ENCODE data around the gene ZMYND19. TPM values are rescaled to one million over a fixed set of nuclear protein-coding genes. Genes with fewer than 3 reads are reported as not detected.

ZMYND19 gene
- total RNA-seq (2022; extraction: Qiagen RNA extraction) = 46.4 to 66.3 TPM (median 59.1 TPM) in 5 replicates

DNA sequence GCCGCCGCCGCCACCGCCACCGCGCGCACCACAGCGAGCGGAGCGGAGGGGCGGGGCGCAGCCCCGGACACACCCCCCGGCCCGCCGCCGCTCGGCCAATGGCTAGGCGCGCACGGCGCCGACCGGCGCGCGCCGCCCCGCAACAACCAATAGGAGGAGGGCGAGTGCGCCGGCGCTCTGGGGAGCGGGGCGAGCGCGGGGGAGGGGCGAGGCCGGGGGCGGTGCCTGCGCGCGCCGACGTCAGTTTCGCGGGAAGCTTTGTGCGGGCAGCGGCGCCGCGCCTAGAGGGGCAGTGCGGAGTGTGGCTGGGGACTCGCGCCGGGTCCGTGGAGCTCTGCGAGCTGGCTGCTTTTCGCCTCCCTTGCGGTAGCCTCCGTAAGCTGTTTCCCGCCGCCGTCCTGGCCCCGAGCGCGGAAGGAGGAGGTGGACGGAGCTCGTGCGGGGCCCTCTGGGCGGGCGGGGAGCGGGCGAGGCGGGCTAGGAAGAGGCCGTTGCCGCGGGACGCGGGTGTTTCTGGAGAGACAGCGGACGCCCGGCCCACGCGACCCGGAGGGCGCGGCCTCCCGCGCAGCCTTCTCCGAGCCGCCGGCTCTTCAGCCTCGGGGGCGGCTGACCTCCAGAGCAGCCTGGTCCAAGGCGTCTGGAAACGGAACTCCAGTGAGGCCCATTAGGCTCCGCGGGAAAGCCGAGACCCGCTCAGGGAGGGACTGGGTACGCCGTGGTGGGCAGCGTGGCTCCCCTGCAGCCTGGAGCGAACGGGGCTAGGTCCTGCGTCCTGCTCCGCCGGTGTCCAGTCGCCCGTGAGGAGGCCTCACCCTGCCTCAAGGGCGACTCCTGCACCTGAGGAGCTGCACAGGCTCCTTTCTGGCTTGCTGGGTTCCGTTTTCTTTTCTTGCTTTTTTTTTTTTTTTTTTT is at the start of gene ZMYND19:
ZMYND19 (minus strand) TSS at position 44 of the 915 bp plus-strand sequence. CDS start 249 bp downstream, outside the sequence.

DNA sequence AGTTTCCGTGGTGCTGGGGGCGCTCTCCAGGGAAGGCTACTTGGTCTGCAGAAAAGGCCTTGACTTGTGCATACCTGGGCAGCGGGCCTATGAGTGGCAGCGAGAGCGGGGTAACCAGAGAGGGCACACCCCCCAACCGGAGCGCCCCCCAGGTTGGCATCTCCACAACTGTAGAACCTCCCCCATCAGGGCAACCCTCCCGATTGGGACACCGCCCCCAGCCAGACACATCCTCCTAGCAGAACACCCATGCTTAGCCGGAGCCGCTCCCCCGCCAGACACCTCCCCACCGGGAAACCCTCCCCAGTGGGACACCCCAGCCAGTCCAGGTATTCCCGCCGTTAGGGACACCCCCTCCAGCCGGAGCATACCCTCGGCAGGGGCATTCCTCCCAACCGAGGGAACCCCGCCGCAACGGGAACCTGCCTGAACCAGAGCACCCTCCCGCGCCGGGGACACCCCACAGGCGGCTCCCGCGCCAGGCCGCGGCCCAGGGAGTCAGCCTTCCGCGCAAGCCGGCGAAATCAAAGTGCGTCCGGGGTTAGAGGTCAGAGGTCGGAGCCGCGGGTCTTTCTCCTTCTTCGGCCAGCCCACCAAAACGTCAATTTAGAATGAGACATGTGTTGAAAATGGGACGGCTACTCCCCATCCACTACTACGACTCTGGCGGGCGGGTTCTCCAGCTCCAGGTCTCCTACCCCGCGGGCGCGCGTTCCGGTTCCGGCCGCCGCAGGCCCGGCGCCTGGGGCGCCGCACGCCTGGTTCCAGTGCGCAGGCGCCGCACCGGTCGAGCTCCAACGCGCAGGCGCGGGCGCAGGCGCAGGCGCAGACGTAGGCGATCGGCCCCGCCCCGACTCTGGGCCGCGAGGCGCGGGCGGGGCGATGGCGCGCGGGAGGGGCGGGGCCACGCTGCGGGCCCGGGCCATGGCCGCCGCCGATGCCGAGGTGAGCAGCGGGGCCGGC is 28.1 kb upstream of the ZMYND19 start, which contains the start of gene EHMT1:
EHMT1 (plus strand) TSS at position 901 of the 963 bp plus-strand sequence; CDS start at position 925, 24 bp downstream.

DNA sequence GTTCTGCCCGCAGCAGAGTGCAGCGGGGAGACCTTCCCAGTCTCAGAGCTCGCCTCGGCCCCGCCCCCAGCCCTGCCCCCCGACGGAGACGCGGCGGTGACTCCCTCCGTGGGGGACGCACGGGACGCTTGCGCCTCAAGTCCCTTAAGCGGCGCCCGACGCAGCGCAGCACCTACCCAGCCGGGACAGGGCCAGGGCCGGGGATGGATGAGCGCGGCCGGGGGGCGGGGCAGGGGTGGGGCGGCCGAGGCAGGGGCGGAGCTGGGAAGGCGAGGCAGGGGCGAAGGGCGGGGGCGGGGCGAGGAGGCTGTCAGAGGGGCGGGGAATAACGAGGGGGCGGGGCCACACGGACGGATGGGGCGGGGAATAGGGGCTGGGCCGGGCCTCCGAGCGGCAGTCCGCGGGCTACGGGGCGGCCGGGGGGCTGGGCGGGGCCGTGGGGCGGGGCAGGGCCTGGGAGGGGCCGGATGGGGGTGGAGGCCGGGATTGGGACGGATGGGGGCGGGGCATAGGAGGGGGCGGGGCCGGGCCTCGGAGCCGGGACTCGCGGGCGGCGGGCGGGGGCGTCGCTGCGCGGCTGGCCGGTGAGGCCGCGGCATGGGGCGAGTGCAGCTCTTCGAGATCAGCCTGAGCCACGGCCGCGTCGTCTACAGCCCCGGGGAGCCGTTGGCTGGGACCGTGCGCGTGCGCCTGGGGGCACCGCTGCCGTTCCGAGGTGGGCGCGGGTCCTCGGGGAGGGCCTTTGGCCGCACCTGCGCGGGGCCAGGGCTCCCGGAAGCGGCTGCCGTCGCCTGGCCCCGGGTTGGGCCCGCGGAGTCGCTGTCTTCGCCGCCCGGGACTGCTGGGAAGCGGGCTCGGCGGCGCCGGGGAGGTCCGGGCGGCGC is 15.1 kb upstream of the ZMYND19 start, which contains the start of gene ARRDC1:
ARRDC1 (plus strand) TSS at position 566 of the 884 bp plus-strand sequence; CDS start at position 598, 32 bp downstream.

DNA sequence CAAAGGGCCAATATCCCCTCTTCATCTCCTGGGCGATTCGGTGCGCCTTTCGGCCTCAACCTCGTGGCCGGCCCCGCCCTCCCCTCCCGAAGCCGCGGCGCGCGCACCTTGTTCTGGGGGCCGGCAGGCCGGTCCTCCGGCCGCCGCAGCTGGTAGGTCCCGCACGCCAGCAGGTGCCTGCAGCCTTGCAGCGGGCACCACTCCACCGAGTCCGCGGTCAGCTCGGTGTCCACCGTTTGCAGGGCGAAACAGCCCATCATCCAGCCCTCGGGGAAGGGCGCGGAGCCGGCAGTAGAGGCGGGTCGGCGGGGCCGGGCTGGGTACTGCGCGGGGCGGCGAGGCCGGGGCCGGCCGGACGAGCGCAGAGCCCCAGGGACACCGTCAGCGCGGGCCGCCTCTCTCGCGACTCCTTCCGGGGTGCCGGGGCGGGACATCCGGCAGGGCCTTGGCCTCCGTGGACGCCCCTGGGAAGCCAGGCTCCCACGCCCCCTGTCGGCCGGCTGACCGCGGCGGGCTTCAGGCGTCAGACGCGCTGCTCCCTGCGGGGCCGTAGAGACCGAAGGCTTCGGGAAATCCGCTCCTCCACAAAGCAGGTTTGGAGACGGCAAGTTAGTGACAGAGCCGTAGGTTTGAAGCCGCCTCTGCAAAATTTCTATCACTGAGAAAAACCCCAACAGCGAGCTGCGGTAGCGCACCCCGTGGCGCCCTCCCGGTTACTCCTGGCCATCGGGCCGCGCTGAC is 11.6 kb downstream of the ZMYND19 start, which contains the start of gene DPH7:
DPH7 (minus strand) TSS at position 408 of the 741 bp plus-strand sequence; CDS start at position 260, 148 bp downstream.

DNA sequence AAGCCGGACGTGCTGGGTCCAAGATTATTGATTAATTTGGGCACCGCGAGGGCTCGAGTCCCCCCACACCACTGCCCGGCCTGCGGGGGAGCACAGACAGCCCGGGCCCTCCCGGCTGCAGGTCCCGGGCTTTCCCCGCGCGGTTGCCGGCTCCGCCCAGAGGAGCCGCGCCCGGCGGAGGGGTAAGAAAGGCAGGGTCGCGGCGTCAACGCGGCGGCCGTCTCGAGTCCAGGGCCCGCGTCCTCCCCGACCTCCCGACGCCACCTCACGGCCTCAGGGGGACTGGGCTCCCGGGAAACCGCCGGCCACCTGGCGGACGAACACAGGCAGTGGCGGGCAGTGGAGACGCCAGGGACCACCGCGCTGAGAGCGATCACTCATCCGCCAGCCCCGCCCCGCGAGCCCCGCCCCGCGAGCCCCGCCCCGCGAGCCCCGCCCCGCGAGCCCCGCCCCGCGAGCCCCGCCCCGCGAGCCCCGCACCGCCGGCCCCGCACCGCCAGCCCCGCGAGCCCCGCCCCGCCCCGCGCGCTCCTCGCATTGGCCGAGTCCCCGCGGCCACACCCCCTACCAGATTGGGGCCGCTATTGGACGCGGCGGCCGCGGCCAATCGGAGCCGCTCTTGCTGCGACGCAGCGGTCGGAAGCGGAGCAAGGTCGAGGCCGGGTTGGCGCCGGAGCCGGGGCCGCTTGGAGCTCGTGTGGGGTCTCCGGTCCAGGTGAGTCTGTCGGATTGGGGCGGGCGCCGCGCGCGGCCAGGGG is 38.9 kb downstream of the ZMYND19 start, which contains the start of gene MRPL41:
MRPL41 (plus strand) TSS at position 616 of the 758 bp plus-strand sequence. CDS start 203 bp downstream, outside the sequence.

DNA sequence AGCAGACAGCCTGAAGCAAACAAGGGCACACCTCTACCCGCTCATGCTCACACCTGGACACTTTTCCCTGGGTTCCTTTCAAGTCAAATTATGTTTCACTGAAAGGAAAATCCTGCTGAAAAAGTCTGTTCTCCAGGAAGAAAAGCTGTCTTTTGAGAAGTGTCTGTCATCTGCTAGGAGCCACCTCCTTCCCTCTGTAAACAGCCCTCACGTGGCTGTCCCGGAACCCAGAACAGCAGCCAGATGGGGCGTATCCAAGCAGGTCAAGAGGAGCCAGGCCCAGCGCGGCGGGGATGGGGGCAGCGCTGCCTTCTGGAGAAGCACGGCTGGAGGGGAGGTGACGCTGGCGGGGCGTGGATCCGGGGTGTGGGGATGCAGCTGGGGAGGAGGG is 40.1 kb downstream of the ZMYND19 start, which contains the start of gene PNPLA7:
PNPLA7 (minus strand) TSS at position 172 of the 391 bp plus-strand sequence. CDS start 205 bp downstream, outside the sequence.

Other genes with a start within 250 kb of the ZMYND19 start
- gene EXD3, start 167.3 kb downstream of the ZMYND19 start, total RNA-seq (2022; extraction: Qiagen RNA extraction) = 3.0 to 5.7 TPM (median 5.3 TPM) in 5 replicates
- gene NOXA1, start 167.1 kb downstream of the ZMYND19 start, total RNA-seq (2022; extraction: Qiagen RNA extraction) = 0.41 to 1.7 TPM (median 1.4 TPM) in 5 replicates
- gene ENTPD8, start 149.2 kb downstream of the ZMYND19 start, total RNA-seq (2022; extraction: Qiagen RNA extraction) = 0.14 to 0.25 TPM (median 0.16 TPM) in 5 replicates
- gene NSMF, start 131.2 kb downstream of the ZMYND19 start, total RNA-seq (2022; extraction: Qiagen RNA extraction) = 28.8 to 42.8 TPM (median 38.8 TPM) in 5 replicates
- gene PNPLA7, start 40.1 kb downstream of the ZMYND19 start, total RNA-seq (2022; extraction: Qiagen RNA extraction) = 0.24 to 0.82 TPM (median 0.71 TPM) in 5 replicates
- 50.8 to 83.7 TPM (median 76.9 TPM) in 5 replicates for gene MRPL41, start 38.6 kb downstream of the ZMYND19 start, total RNA-seq (2022; extraction: Qiagen RNA extraction)
- 22.3 to 29.3 TPM (median 27.3 TPM) in 5 replicates for gene DPH7, start 11.6 kb downstream of the ZMYND19 start, total RNA-seq (2022; extraction: Qiagen RNA extraction)
- gene ARRDC1, start 15.2 kb upstream of the ZMYND19 start, total RNA-seq (2022; extraction: Qiagen RNA extraction) = 39.9 to 76.5 TPM (median 67.1 TPM) in 5 replicates
- 35.2 to 55.1 TPM (median 50.6 TPM) in 5 replicates for gene EHMT1, start 28.5 kb upstream of the ZMYND19 start, total RNA-seq (2022; extraction: Qiagen RNA extraction)

Data from A549 treated with dexamethasone at 1 μM for 4 hours (cell line).